Hematopoietic multipotent progenitor cell treated with erythropoietin and hydrocortisone succinate and interleukin-3 and kit ligand, for 17 days (in vitro differentiated cells): ENCODE measurements around the gene LSM4.
"Not testable (repeated sequence)": the region's sequence is repeated elsewhere in the genome, so short reads cannot be mapped to it uniquely, and the experiment has no call there.

Experiments used
- DNase-seq: peaks from one replicate; pipeline ENCODE4 v3.0.0-alpha.2; 2015; ENCODE audit warnings: low spot score

LSM4 gene

DNA sequence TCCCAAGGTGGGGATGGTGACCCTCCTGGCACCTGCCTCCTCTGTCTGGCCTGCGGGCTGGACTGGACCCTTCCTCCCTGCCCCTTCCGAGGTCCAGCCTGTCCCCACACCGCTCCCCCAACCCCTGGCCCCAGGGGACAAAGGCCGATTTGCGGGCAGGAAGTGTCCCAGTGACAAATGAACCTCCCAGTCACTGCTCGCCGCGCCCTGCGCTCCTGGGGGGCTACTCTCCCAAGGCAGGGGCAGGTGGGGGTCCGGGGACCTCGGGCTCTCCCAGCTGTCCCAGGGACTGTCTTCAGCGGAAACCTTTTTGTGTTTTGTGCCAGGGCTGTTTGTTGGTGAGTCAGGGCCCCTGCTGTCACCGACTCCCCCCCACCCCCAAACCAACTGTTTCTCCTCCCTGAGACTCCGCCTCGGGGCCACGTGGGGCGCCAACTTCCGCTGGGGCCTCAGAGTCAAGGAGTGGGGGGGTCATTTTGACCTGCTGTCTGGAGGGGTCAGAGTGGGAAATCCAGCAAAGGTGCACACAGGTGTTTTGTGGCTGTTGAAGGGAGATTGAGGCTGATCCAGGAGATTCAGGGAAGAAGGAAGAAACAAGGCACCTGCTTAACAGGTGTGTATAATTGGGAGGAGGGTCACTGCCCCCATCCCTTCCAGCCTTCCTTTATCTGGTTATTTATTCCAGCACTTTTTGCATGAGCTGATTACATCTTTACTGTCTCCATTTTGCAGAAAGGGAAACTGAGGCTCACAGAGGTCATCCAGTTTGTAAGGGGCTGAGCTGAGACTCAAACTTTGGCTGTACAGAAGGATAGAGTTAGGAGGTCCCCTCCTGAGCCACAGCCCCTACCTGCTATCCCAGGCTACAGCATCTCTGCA is 18.4 kb upstream of the LSM4 start:
- no peak for DNase-seq

DNA sequence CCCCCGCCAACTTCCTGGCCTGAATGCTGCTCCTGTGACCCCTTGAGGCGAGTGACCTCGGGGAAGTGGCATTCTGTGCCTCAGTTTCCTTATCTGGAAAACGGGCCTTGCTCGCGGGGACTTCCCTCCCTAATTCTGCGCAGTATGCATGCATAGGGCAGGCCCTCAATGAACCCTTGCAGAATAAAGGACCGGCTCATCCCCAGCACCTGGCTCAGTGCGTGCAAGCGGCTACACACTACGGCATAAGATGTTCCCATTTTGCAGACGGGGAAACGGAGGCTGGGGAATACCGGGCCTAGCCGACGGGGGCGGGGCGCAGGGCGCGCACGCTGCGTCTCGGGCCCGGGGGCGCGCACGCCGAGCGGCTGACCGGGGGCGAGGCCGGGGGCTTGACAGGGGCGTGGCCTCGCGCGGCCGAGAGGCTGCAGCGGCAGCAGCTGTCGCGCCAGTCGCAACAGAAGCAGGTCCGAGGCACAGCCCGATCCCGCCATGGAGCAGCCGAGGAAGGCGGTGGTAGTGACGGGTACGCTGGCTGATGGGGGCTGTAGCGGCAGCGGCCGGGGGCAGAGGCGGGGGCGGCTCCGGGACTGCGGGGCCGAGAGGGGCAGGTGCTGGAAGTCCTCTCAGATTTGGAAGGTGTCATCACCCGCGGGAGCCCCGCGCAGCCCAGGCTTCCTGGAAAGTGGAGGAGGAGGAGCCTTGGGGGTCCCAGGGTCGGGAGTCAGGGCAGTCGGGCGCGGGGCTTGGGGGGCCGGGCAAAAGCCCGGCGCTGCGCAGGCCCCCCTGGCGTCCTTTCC is 17.5 kb upstream of the LSM4 start, which contains the start of gene PGPEP1:
PGPEP1 (plus strand) TSS at position 409 of the 800 bp plus-strand sequence; CDS start at position 493, 84 bp downstream.
- peak; percentile 29 for DNase-seq

DNA sequence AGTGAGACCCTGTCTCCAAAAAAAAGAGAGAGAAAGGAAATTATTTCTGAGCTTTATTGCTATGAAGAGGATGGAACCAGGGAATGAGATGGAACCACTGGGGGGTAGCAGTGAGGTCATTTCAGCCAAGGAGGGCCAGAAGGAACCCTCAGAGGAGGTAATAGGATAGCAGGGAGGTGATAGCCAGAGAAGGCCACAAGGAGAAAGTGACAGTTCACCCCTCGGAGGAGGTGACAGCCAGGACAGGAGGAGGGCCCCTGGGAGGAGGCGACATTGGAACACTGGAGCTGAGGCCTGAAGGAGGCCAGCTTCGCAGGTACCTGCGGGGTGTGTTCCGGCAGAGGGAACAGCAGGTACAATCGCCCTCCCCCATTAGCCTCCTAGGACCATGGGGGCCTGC is 16.8 kb upstream of the LSM4 start:
- DNase-seq, result no peak

DNA sequence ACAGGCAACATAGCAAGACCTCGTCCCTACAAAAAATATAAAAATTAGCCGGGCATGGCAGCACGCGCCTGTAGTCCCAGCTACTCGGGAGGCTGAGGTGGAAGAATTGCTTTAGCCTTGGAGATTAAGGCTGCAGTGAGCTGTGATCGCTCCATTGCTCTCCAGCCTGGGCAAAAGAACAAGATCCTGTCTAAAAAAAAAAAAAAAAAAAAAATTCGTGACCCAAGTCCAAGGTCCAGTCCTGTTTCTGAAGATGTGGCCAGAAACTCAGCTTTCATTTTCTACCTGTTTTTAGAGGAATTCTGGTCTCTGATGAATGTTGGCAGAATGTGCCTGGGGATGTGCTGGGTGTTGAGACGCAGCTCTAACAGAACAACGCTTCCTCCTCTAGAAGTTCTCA is 15.7 kb upstream of the LSM4 start:
- DNase-seq, result no peak

- no peak for DNase-seq
Observed at GRCh38 chr19:18336121-18336520, 13.2 kb upstream of the LSM4 start.

DNA sequence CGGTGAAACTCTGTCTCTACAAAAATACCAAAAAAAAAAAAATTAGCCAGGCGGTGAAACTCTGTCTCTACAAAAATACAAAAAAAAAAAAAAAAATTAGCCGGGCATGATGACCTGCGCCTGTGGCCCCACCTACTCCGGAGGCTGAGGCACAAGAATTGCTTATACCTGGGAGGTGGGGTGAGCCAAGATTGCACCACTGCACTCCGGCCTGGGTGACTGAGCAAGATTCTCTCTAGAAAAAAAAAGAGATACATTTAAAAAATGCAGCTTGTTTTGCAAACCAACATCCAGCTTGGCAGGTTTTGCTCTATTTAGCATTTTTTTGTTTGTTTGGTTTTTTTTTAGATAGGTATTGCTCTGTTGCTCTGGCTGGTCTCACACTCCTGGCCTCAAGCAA is 10.8 kb upstream of the LSM4 start:
- DNase-seq, result no peak

GRCh38 chr19:18332917-18333530 is 10.1 kb upstream of the LSM4 start:
- no peak for DNase-seq

DNA sequence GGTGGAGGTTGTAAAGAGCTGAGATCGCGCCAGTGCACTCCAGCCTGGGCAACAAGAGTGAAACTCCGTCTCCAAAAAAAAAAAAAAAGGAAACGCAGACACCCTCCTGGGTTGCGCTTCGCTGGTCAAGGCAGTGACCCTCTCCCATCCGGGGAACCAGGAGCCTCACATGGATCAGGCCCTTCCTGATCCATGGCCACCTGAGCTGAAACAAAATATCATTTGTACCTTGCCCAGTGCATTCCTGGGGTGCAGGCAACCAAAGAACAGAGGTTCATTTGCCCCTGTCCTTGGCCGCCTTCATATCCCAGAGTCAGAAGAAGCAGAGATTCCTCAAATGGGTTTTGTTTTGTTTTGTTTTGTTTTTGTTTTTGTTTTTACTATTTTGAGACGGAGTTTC is 8.0 kb upstream of the LSM4 start:
- no peak for DNase-seq

DNA sequence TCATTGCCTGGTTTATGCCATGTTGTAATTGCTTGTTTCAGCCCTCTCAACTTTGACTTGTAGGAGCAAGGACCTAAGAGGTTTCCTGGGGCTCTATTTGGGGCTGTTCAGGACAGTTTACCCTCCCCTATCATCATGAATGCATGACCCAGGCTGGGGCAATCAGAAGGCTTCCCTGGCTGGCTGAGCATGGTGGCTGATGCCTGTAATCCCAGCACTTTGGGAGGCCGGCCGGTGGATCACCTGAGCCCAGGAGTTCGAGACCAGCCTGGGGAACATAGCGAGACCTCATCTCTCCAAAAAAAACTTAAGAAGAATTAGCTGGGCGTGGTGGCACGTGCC is 6.1 kb upstream of the LSM4 start:
- no peak for DNase-seq

DNA sequence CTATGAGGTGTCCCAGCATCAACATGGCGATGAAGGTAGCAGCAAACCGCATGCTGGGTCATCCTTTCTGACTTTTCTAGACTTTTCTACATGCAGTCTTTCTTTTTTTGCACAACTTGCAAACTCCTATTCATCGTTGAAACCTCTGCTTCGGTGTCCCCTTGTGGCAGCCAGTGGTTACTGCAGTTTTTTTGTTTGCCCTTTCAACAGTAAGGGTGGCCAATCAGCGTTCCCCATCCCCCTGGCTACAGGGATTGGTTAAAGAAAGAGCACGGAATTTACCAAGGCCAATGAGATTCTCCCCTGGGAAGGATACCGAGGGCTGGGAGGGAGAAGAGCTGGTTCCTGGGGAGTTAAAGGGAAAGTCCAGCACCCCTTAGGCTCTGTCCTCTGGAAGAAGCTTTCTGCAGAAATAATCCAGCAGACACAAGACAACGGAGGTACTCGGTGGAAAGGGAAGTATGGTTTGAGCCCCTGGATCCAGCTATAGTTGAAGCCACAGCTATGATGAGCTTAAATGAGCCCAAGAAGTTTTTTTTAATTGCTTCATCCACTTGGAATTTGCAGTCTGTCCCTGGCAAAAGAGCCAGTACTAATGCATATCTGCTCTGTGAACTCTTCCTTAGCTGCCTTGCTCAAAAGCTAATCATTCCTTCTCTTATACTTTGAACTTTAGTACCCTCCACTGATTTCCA is 5.6 kb upstream of the LSM4 start:
- DNase-seq, result peak; percentile 93

GRCh38 chr19:18326772-18327171 is 3.9 kb upstream of the LSM4 start:
- no peak for DNase-seq

DNA sequence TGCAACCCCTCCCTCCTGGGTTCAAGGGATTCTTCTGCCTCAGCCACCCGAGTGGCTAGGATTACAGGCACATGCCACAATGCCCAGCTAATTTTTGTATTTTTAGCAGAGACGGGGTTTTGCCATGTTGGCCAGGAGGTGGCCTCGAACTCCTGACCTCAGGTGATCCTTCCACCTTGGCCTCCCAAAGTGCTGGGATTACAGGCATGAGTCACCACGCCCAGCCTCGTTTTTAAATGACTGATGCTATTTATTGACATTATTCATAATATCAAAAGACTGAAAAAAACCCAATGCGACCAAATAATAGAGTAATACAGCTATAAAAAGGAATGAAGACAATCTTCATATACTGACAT is 1.5 kb upstream of the LSM4 start:
- DNase-seq, result not testable (repeated sequence)

- DNase-seq, result peak; percentile 47
Observed at GRCh38 chr19:18322318-18322758, 538 bp downstream of the LSM4 start.

GRCh38 chr19:18321734-18322102 is 1.2 kb downstream of the LSM4 start:
- DNase-seq, result no peak

- DNase-seq, result no peak
Observed at GRCh38 chr19:18320865-18321733, 1.8 kb downstream of the LSM4 start.

DNA sequence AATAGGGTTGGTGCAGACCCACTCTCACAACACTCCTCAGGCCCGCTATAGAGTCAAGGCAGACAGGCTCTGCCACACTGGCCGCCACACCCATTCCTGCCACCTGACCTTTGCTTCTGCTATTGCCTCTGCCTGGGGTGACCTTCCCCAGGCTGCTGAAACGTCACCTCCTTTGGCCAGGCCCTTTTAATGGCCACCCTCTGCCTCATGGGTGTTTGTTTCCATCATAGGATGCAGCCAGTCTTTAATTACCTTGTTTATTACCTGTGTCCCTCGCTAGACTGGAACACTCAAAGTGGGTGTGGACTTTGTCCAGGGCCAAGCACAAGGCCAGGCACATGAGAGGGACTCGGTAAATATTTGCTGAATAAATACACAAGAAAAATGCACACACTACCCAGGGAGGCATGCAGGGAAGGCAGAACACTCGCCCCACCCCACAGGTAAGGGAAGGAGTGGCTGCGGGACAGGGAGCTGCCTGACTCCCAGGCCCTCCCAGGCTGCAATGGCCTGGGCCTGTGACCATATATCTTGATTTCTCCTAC is 3.2 kb downstream of the LSM4 start:
- no peak for DNase-seq

GRCh38 chr19:18317961-18318800 is 4.7 kb downstream of the LSM4 start:
- DNase-seq, result no peak

DNA sequence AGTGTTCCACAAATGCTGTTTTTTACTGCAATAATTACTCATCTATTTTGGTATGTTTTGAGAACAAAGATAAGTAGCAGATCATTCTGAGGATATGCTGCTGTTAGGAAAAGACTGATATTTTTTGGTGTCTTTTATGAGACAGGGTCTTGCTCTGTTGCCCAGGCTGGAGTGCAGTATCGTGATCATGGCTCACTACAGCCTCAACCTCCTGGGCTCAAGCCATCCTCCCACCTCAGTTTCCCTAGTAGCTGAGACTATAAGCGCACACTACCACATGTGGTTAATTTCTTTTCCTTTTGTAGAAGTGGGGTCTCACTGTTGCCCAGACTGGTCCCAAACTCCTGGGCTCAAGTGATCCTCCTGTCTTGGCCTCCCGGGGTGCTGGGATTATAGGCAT is 9.5 kb downstream of the LSM4 start:
- no peak for DNase-seq

DNA sequence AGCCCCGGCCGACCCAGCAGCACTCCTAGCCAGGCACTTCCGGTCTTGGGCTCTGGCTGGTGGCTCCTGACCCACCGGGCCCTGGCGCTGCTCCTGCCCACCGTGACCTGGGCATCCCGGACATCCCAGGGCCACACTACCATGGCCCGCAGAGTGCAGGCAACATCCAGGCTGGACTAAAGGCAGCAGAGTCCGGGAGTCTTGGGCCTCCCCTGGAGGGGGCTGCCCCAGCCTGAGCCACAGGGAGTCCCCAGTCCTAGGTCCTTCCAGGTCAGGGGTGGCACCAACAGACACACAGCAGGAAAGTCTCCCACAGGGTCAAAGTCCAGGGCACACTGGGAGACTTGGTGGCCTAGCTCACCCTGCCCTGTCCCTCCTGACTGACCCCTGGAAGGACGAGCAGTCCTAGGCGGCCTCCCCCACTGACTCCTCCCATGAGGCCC is 10.8 kb downstream of the LSM4 start:
- DNase-seq, result no peak

GRCh38 chr19:18311502-18312091 is 11.3 kb downstream of the LSM4 start:
- DNase-seq, result no peak
